Measurements from ENCODE around the gene NOS3. TPM values are rescaled to one million over a fixed set of nuclear protein-coding genes. Genes with fewer than 3 reads are reported as not detected.
A peak's percentile ranks its signal among the peaks of the same experiment; 100 is the strongest.

The NOS3 gene
- total RNA-seq, 1 experiment from 2014 or later, result 0.71 TPM

DNA sequence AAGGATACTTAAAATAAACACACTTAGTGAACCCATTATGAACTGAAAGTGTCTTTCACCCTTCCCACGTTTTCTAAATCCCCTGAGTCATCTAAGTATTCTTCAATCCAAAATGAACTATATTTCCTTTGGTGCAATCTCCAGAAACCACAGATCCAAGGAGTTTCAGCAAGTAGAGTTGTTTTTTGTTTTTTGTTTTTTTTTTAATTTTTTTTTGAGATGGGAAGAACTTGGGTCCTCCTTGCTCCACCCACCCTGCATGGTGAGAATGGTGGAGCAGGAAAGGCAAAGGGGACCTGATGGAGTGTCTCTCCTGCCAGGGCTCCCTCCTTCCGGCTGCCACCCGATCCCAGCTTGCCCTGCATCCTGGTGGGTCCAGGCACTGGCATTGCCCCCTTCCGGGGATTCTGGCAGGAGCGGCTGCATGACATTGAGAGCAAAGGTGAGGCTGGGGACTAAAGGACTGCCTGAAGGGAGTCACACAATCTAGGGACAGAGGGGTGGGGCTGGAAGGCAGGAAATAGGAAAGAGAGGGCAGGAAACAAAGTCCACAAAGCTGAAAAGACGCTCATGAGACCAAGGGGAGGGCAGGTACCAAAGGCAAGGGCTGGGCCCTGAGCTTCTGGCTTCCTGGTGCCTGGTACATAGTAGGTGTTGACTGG is 21.3 kb downstream of the NOS3 start:
- CTCF ChIA-PET, result interaction anchor here (0.5 kb wide), 2 partner anchors 12 to 13 kb away, joined by 4 read pairs; partner anchors contain the start of gene ATG9B
- H3K27ac Mint-ChIP-seq (ENCODE audit: unreplicated experiment), result no peak overlapping the region
- H3K4me3 Mint-ChIP-seq (ENCODE audit: low read depth, unreplicated experiment), result no peak overlapping the region
- no peaks in the 10 kb centered on the region for H3K36me3 Mint-ChIP-seq (ENCODE audit: insufficient read depth, unreplicated experiment)
- peaks cover 10% of the 10 kb centered on the region for H3K4me1 Mint-ChIP-seq (ENCODE audit: low read depth, unreplicated experiment)
- peaks cover 23% of the 10 kb centered on the region for H3K27me3 Mint-ChIP-seq (ENCODE audit: unreplicated experiment)
- H3K9me3 Mint-ChIP-seq (ENCODE audit: low read depth, unreplicated experiment), result no peaks in the 10 kb centered on the region
- intact Hi-C loops (cut with micrococcal nuclease; ENCODE audit: unreplicated experiment), result no loop called here
- TF ChIP-seq, protein P1, sequence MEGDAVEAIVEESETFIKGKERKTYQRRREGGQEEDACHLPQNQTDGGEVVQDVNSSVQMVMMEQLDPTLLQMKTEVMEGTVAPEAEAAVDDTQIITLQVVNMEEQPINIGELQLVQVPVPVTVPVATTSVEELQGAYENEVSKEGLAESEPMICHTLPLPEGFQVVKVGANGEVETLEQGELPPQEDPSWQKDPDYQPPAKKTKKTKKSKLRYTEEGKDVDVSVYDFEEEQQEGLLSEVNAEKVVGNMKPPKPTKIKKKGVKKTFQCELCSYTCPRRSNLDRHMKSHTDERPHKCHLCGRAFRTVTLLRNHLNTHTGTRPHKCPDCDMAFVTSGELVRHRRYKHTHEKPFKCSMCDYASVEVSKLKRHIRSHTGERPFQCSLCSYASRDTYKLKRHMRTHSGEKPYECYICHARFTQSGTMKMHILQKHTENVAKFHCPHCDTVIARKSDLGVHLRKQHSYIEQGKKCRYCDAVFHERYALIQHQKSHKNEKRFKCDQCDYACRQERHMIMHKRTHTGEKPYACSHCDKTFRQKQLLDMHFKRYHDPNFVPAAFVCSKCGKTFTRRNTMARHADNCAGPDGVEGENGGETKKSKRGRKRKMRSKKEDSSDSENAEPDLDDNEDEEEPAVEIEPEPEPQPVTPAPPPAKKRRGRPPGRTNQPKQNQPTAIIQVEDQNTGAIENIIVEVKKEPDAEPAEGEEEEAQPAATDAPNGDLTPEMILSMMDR (IDR thresholded peaks at IDR 0.05; ENCODE audit: unreplicated experiment), result no peak
- no TSS peak for BruUV-seq (replicated peaks)
- no peak for DNase-seq

DNA sequence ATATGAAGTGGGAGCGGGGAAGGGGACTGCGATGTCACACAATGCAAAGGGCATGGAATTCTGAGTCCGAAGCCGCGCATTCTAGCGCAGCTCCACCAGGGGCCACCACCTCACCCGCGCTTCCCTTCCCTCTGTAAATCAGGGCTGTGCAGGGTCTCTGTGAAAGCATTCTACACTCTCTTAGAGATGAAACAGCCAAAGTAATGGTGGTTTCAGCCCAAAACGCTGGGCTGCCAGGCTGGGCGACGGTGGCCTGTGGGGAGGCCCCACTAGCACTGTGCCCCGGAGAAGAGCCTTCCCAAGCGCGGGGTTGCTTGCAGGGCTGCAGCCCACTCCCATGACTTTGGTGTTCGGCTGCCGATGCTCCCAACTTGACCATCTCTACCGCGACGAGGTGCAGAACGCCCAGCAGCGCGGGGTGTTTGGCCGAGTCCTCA is 22.1 kb downstream of the NOS3 start:
- Mint-ChIP-seq H3K27ac (ENCODE audit: unreplicated experiment) (no peak overlapping the region), H3K36me3 (ENCODE audit: insufficient read depth, unreplicated experiment) (no peaks in the 10 kb centered on the region), H3K4me1 (ENCODE audit: low read depth, unreplicated experiment) (peaks cover 16% of the 10 kb centered on the region), H3K27me3 (ENCODE audit: unreplicated experiment) (peaks cover 24% of the 10 kb centered on the region), H3K9me3 (ENCODE audit: low read depth, unreplicated experiment) (no peaks in the 10 kb centered on the region), H3K4me3 (ENCODE audit: low read depth, unreplicated experiment) (no peak overlapping the region)
- intact Hi-C loops (cut with micrococcal nuclease; ENCODE audit: unreplicated experiment), result no loop called here
- TF ChIP-seq, protein P1 (IDR thresholded peaks at IDR 0.05; ENCODE audit: unreplicated experiment), result peak; percentile 13
- CTCF ChIA-PET, result no interaction called here
- BruUV-seq (replicated peaks), result no TSS peak
- DNase-seq, result no peak

DNA sequence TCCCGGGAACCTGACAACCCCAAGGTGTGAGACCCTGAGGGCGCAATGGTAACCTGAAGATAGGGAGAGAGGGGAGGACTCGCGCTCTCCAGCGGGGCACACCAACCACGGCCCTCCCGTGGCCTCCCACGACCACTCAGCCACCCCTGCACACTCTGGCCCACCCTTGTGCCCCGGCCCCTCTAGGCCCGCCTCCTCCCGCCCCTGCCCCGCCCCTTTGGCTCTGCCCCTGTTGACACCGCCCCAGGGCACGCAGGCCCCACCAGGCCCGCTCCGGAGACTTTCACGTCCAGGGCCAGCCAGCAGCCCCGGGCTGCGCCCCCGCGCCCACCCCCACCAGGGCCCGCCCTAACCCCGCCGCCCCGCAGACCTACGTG is 22.5 kb downstream of the NOS3 start:
- no peak overlapping the region for H3K4me3 Mint-ChIP-seq (ENCODE audit: low read depth, unreplicated experiment)
- no TSS peak for BruUV-seq (replicated peaks)
- TF ChIP-seq, protein P1 (IDR thresholded peaks at IDR 0.05; ENCODE audit: unreplicated experiment), result no peak
- CTCF ChIA-PET, result no interaction called here
- no peaks in the 10 kb centered on the region for H3K9me3 Mint-ChIP-seq (ENCODE audit: low read depth, unreplicated experiment)
- no peak overlapping the region for H3K27ac Mint-ChIP-seq (ENCODE audit: unreplicated experiment)
- peaks cover 28% of the 10 kb centered on the region for H3K27me3 Mint-ChIP-seq (ENCODE audit: unreplicated experiment)
- intact Hi-C loops (cut with micrococcal nuclease; ENCODE audit: unreplicated experiment), result no loop called here
- no peak for DNase-seq
- H3K36me3 Mint-ChIP-seq (ENCODE audit: insufficient read depth, unreplicated experiment), result no peaks in the 10 kb centered on the region
- H3K4me1 Mint-ChIP-seq (ENCODE audit: low read depth, unreplicated experiment), result peaks cover 21% of the 10 kb centered on the region

DNA sequence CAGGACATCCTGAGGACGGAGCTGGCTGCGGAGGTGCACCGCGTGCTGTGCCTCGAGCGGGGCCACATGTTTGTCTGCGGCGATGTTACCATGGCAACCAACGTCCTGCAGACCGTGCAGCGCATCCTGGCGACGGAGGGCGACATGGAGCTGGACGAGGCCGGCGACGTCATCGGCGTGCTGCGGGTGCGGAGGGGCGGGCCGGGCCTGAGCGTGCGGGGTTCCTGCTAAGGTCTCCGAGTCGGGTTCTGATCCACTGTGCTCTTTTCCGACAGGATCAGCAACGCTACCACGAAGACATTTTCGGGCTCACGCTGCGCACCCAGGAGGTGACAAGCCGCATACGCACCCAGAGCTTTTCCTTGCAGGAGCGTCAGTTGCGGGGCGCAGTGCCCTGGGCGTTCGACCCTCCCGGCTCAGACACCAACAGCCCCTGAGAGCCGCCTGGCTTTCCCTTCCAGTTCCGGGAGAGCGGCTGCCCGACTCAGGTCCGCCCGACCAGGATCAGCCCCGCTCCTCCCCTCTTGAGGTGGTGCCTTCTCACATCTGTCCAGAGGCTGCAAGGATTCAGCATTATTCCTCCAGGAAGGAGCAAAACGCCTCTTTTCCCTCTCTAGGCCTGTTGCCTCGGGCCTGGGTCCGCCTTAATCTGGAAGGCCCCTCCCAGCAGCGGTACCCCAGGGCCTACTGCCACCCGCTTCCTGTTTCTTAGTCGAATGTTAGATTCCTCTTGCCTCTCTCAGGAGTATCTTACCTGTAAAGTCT is 23.1 kb downstream of the NOS3 start:
- no peak overlapping the region for H3K4me3 Mint-ChIP-seq (ENCODE audit: low read depth, unreplicated experiment)
- CTCF ChIA-PET, result no interaction called here
- peaks cover 34% of the 10 kb centered on the region for H3K27me3 Mint-ChIP-seq (ENCODE audit: unreplicated experiment)
- no peaks in the 10 kb centered on the region for H3K36me3 Mint-ChIP-seq (ENCODE audit: insufficient read depth, unreplicated experiment)
- TF ChIP-seq, protein P1 (IDR thresholded peaks at IDR 0.05; ENCODE audit: unreplicated experiment), result no peak
- no peaks in the 10 kb centered on the region for H3K9me3 Mint-ChIP-seq (ENCODE audit: low read depth, unreplicated experiment)
- H3K27ac Mint-ChIP-seq (ENCODE audit: unreplicated experiment), result no peak overlapping the region
- peaks cover 26% of the 10 kb centered on the region for H3K4me1 Mint-ChIP-seq (ENCODE audit: low read depth, unreplicated experiment)
- BruUV-seq (replicated peaks), result no TSS peak
- intact Hi-C loops (cut with micrococcal nuclease; ENCODE audit: unreplicated experiment), result no loop called here
- DNase-seq, result no peak

Measured in Calu3 (cell line).